ENCODE measurements around the gene GATA6. TPM values are rescaled to one million over a fixed set of nuclear protein-coding genes. Genes with fewer than 3 reads are reported as not detected.

The GATA6 gene
- polyA plus RNA-seq, 1 of the 3 experiments (the other 2 are of a cell fraction), result not detected

DNA sequence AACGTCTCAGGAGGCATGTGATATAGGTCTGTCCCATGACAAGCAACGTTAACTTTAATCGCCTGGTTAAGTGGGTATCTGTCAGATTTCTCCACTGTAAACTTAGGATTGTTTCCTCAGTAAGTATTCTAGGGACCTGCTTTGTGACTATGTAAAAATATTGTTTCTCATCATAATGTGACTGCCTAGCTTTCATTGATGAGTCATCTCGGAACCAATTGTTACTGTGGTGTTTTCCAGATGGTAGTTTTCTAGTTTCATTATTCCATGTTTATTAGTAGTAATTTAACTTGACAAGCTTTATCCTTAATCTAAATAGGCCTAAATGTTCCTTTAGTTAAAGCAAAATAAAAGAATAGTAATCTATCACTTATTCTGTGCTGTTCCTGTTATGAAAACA lies 28.2 kb upstream of the GATA6 start:
- H2AFZ ChIP-seq (ENCODE audit: low read depth), result no peak overlapping the region
- H3K27ac ChIP-seq (ENCODE audit: low read depth in 2 of 2, low read length in 1 of 2), result no peak overlapping the region
- peaks cover 5% of the 10 kb centered on the region; the same call in 1 of the 2 replicates for H3K27me3 ChIP-seq (ENCODE audit: insufficient read depth)
- no peaks in the 10 kb centered on the region for H3K9me2 ChIP-seq
- H3F3A ChIP-seq (replicated peaks; ENCODE audit: insufficient read depth), result no peaks in the 10 kb centered on the region
- no peaks in the 10 kb centered on the region for H3K9me3 ChIP-seq
- H4K20me1 ChIP-seq (ENCODE audit: insufficient read depth), result no peaks in the 10 kb centered on the region
- H3K4me2 ChIP-seq, result no peak overlapping the region
- CTCF ChIA-PET, result interaction anchor here (0.8 to 1.0 kb wide), 2 partner anchors 29 to 33 kb away, joined by 3 read pairs; no protein-coding TSS in a partner anchor
- no peak overlapping the region for H3K9ac ChIP-seq
- no peak overlapping the region for H3K4me3 ChIP-seq (ENCODE audit: low read depth in 2 of 2, low read length in 1 of 2)
- TF ChIP-seq, protein P1, sequence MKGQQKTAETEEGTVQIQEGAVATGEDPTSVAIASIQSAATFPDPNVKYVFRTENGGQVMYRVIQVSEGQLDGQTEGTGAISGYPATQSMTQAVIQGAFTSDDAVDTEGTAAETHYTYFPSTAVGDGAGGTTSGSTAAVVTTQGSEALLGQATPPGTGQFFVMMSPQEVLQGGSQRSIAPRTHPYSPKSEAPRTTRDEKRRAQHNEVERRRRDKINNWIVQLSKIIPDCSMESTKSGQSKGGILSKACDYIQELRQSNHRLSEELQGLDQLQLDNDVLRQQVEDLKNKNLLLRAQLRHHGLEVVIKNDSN (IDR thresholded peaks at IDR 0.05; ENCODE audit: borderline replicate concordance, low read depth), result no peak
- TF ChIP-seq RCOR1 (IDR thresholded peaks at IDR 0.05; ENCODE audit: low read length) (no peak), MXI1 (IDR thresholded peaks at IDR 0.05; ENCODE audit: low read depth, low read length) (no peak), NRF1 (IDR thresholded peaks at IDR 0.05; ENCODE audit: low read depth, low read length) (no peak), GABPA (IDR thresholded peaks at IDR 0.05; ENCODE audit: low read depth) (no peak), RFX5 (IDR thresholded peaks at IDR 0.05; ENCODE audit: low read length) (no peak), TCF12 (IDR thresholded peaks at IDR 0.05) (no peak)
- TF ChIP-seq, protein P2, sequence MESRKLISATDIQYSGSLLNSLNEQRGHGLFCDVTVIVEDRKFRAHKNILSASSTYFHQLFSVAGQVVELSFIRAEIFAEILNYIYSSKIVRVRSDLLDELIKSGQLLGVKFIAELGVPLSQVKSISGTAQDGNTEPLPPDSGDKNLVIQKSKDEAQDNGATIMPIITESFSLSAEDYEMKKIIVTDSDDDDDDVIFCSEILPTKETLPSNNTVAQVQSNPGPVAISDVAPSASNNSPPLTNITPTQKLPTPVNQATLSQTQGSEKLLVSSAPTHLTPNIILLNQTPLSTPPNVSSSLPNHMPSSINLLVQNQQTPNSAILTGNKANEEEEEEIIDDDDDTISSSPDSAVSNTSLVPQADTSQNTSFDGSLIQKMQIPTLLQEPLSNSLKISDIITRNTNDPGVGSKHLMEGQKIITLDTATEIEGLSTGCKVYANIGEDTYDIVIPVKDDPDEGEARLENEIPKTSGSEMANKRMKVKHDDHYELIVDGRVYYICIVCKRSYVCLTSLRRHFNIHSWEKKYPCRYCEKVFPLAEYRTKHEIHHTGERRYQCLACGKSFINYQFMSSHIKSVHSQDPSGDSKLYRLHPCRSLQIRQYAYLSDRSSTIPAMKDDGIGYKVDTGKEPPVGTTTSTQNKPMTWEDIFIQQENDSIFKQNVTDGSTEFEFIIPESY (IDR thresholded peaks at IDR 0.05; ENCODE audit: borderline replicate concordance, low read depth), result no peak
- TF ChIP-seq, protein P3, sequence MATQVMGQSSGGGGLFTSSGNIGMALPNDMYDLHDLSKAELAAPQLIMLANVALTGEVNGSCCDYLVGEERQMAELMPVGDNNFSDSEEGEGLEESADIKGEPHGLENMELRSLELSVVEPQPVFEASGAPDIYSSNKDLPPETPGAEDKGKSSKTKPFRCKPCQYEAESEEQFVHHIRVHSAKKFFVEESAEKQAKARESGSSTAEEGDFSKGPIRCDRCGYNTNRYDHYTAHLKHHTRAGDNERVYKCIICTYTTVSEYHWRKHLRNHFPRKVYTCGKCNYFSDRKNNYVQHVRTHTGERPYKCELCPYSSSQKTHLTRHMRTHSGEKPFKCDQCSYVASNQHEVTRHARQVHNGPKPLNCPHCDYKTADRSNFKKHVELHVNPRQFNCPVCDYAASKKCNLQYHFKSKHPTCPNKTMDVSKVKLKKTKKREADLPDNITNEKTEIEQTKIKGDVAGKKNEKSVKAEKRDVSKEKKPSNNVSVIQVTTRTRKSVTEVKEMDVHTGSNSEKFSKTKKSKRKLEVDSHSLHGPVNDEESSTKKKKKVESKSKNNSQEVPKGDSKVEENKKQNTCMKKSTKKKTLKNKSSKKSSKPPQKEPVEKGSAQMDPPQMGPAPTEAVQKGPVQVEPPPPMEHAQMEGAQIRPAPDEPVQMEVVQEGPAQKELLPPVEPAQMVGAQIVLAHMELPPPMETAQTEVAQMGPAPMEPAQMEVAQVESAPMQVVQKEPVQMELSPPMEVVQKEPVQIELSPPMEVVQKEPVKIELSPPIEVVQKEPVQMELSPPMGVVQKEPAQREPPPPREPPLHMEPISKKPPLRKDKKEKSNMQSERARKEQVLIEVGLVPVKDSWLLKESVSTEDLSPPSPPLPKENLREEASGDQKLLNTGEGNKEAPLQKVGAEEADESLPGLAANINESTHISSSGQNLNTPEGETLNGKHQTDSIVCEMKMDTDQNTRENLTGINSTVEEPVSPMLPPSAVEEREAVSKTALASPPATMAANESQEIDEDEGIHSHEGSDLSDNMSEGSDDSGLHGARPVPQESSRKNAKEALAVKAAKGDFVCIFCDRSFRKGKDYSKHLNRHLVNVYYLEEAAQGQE (IDR thresholded peaks at IDR 0.05; ENCODE audit: low read depth, low read length), result no peak
- no peaks in the 10 kb centered on the region for H3K79me2 ChIP-seq (ENCODE audit: insufficient read depth)
- no peaks in the 10 kb centered on the region for H3K36me3 ChIP-seq (replicated peaks in 1 of 2; ENCODE audit: control insufficient read depth in 1 of 2, insufficient read depth in 2 of 2, low read length in 1 of 2)
- 12% methylated on average over 4 of the region's 4 CpGs for WGBS (ENCODE audit: low lambda C conversion rate)
- H3K4me1 ChIP-seq (ENCODE audit: control insufficient read depth in 1 of 2, insufficient read depth in 2 of 2, low read depth in 1 of 2, low read length in 1 of 2), result no peaks in the 10 kb centered on the region
- POLR2A ChIA-PET, result no interaction called here
- no peak for DNase-seq

Measured in SK-N-SH (cell line).